RWPE2 (cell line): ENCODE results near the gene CTNNBIP1.

Experiments
- ATAC-seq: fragments of 200-7000 bp; cut with Tn5 transposase; 3 replicates; pipeline ENCODE4 v1.9.1; 2021; ENCODE audit warnings: low read depth
- DNase-seq: peaks from one replicate; pipeline ENCODE4 v3.0.0-alpha.2; 2020; ENCODE audit warnings: low spot score
- H3K27ac ChIP-seq: fragments of 450-650 bp; 2 replicates; pipeline ENCODE4 v1.5.1; 2017; ENCODE audit warnings: mild to moderate bottlenecking; ENCODE audit not compliant: poor library complexity, severe bottlenecking
- H3K27me3 ChIP-seq: fragments of 250-450 bp; sonication (Bioruptor Pico); 2 replicates; pipeline ENCODE4 v1.5.1; 2021; ENCODE audit warnings: mild to moderate bottlenecking, moderate library complexity; ENCODE audit not compliant: insufficient read depth, poor library complexity, severe bottlenecking
- H3K36me3 ChIP-seq: fragments of 250-450 bp; sonication (Bioruptor Pico); 2 replicates; pipeline ENCODE4 v1.5.1; 2020; ENCODE audit warnings: low read depth, mild to moderate bottlenecking, moderate library complexity
- H3K4me1 ChIP-seq: fragments of 250-450 bp; sonication (Bioruptor Pico); 2 replicates; pipeline ENCODE4 v1.5.1; 2021; ENCODE audit warnings: mild to moderate bottlenecking, moderate library complexity; ENCODE audit not compliant: insufficient read depth, poor library complexity, severe bottlenecking
- H3K4me3 ChIP-seq: fragments of 250-450 bp; sonication (Bioruptor Pico); 2 replicates; pipeline ENCODE4 v1.5.1; 2021; ENCODE audit warnings: mild to moderate bottlenecking, moderate library complexity; ENCODE audit not compliant: severe bottlenecking
- H3K9me3 ChIP-seq: fragments of 250-450 bp; sonication (Bioruptor Pico); 2 replicates; pipeline ENCODE4 v1.5.1; 2021; ENCODE audit warnings: mild to moderate bottlenecking, moderate library complexity; ENCODE audit not compliant: severe bottlenecking
- CTCF ChIP-seq: fragments of 450-650 bp; IDR thresholded peaks from one replicate; pipeline ENCODE4 v1.5.1; 2017; ENCODE audit warnings: mild to moderate bottlenecking, moderate library complexity; ENCODE audit not compliant: poor library complexity, severe bottlenecking

The CTNNBIP1 gene

GRCh38 chr1:9907441-9907840 lies 2.6 kb downstream of the CTNNBIP1 start:
- DNase-seq (no peak), ATAC-seq (no peak)
- H3K9me3 ChIP-seq: no peaks in the 10 kb centered on the region
- H3K27me3 ChIP-seq: no peaks in the 10 kb centered on the region
- peaks cover 6% of the 10 kb centered on the region for H3K4me1 ChIP-seq
- H3K27ac ChIP-seq: peak overlapping the region; percentile 72
- H3K4me3 ChIP-seq: no peak overlapping the region
- TF ChIP-seq CTCF: no peak
- H3K36me3 ChIP-seq: no peaks in the 10 kb centered on the region; the same call in 1 of the 2 replicates

- Histone ChIP-seq H3K4me1 (peaks cover 8% of the 10 kb centered on the region), H3K27me3 (no peaks in the 10 kb centered on the region), H3K9me3 (no peaks in the 10 kb centered on the region), H3K27ac (peak overlapping the region; percentile 72), H3K36me3 (no peaks in the 10 kb centered on the region; the same call in 1 of the 2 replicates), H3K4me3 (no peak overlapping the region)
- ATAC-seq: no peak
- DNase-seq: no peak
- TF ChIP-seq CTCF: no peak
Measured at GRCh38 chr1:9906466-9906865, 3.6 kb downstream of the CTNNBIP1 start.

- ATAC-seq: no peak
- H3K27me3 ChIP-seq: no peaks in the 10 kb centered on the region
- no peak for TF ChIP-seq CTCF
- DNase-seq: no peak
- no peaks in the 10 kb centered on the region; the same call in 1 of the 2 replicates for H3K36me3 ChIP-seq
- peaks cover 12% of the 10 kb centered on the region for H3K4me1 ChIP-seq
- H3K9me3 ChIP-seq: no peaks in the 10 kb centered on the region
- H3K4me3 ChIP-seq: no peak overlapping the region
- H3K27ac ChIP-seq: peak overlapping the region; percentile 1
Measured at GRCh38 chr1:9905010-9905409, 5.1 kb downstream of the CTNNBIP1 start.

GRCh38 chr1:9904596-9904995 lies 5.5 kb downstream of the CTNNBIP1 start:
- Histone ChIP-seq H3K4me1 (peaks cover 12% of the 10 kb centered on the region), H3K4me3 (no peak overlapping the region), H3K36me3 (no peaks in the 10 kb centered on the region; the same call in 1 of the 2 replicates), H3K9me3 (no peaks in the 10 kb centered on the region), H3K27ac (peak overlapping the region; percentile 1), H3K27me3 (no peaks in the 10 kb centered on the region)
- no peak for DNase-seq
- TF ChIP-seq CTCF: no peak
- no peak for ATAC-seq

GRCh38 chr1:9903801-9904527 lies 6.1 kb downstream of the CTNNBIP1 start:
- peaks cover 15% of the 10 kb centered on the region for H3K4me1 ChIP-seq
- TF ChIP-seq CTCF: no peak
- ATAC-seq: no peak

More at GRCh38 chr1:9903801-9904527, 6.1 kb downstream of the CTNNBIP1 start:
- Histone ChIP-seq H3K4me3 (no peak overlapping the region), H3K9me3 (no peaks in the 10 kb centered on the region), H3K36me3 (no peaks in the 10 kb centered on the region; the same call in 1 of the 2 replicates), H3K27me3 (no peaks in the 10 kb centered on the region), H3K27ac (no peak overlapping the region)
- DNase-seq: no peak
